Endothelial cell of umbilical vein (primary cell): ENCODE measurements around the gene PARD3B.

ENCODE experiments used
- CTCF ChIP-seq, 2 donors: IDR thresholded peaks; 1 replicate in 1 of 2; 2 replicates in 1 of 2; pipeline ENCODE4 v1.5.1; 2011; ENCODE audit warnings: low read length in 2 of 2, mild to moderate bottlenecking in 2 of 2, moderate library complexity in 2 of 2, control low read depth in 1 of 2, inconsistent platforms in 1 of 2, low read depth in 1 of 2; ENCODE audit not compliant: insufficient read depth in 1 of 2; ENCODE audit errors: extremely low read depth in 1 of 2
- JUN ChIP-seq: IDR thresholded peaks from 2 replicates; pipeline ENCODE4 v1.6.1; 2011; ENCODE audit warnings: borderline replicate concordance, low read depth; ENCODE audit not compliant: insufficient read length, insufficient read depth

- TF ChIP-seq CTCF (IDR thresholded peaks at IDR 0.05; ENCODE audit: extremely low read depth in 1 of 2, insufficient read depth in 1 of 2, low read depth in 1 of 2, low read length in 2 of 2) (no peak), JUN (no peak)
These were observed 346.5 kb downstream of the PARD3B start for GRCh38 chr2:204891739-204892138.
